Measurements from ENCODE around the gene GRAMD4.

- TF ChIP-seq, protein P1, sequence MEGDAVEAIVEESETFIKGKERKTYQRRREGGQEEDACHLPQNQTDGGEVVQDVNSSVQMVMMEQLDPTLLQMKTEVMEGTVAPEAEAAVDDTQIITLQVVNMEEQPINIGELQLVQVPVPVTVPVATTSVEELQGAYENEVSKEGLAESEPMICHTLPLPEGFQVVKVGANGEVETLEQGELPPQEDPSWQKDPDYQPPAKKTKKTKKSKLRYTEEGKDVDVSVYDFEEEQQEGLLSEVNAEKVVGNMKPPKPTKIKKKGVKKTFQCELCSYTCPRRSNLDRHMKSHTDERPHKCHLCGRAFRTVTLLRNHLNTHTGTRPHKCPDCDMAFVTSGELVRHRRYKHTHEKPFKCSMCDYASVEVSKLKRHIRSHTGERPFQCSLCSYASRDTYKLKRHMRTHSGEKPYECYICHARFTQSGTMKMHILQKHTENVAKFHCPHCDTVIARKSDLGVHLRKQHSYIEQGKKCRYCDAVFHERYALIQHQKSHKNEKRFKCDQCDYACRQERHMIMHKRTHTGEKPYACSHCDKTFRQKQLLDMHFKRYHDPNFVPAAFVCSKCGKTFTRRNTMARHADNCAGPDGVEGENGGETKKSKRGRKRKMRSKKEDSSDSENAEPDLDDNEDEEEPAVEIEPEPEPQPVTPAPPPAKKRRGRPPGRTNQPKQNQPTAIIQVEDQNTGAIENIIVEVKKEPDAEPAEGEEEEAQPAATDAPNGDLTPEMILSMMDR (IDR thresholded peaks at IDR 0.05): no peak
- TF ChIP-seq POLR2AphosphoS5 (IDR thresholded peaks at IDR 0.05): no peak
- TF ChIP-seq POLR2A (IDR thresholded peaks at IDR 0.05): no peak
- no peak for TF ChIP-seq EP300 (IDR thresholded peaks at IDR 0.05; ENCODE audit: low read depth)
These were observed 36.6 kb upstream of the GRAMD4 start for GRCh38 chr22:46583571-46583970.

Measured in transverse colon (tissue), 4 donors.